Right lobe of liver (tissue), 6 donors: ENCODE results near the gene SCFD2. TPM values are rescaled to one million over a fixed set of nuclear protein-coding genes. Genes with fewer than 3 reads are reported as not detected.

Experiments
- ATAC-seq, 4 donors: fragments of 200-7000 bp; cut with Tn5 transposase; one replicate each; pipeline ENCODE4 v1.9.1; 2020; ENCODE audit warnings: mild to moderate bottlenecking in 4 of 4, moderate library complexity in 4 of 4
- DNase-seq, 3 donors: peaks; one replicate each; pipeline ENCODE4 v3.0.0-alpha.2; 2020
- H3K27ac ChIP-seq, 3 donors: fragments of 200-600 bp; one replicate each; pipeline ENCODE4 v1.8.0; 2022
- H3K27me3 ChIP-seq, 2 donors: fragments of 200-600 bp; one replicate each; pipeline ENCODE4 v1.8.0; 2022
- H3K36me3 ChIP-seq, 4 donors: fragments of 200-600 bp; sonication (generic) in 1 of 4; one replicate each; pipeline versions ENCODE4 v1.5.1 to v1.8.0; 2017 to 2022; ENCODE audit warnings: control low read depth in 1 of 4
- H3K4me1 ChIP-seq, 4 donors: fragments of 200-600 bp; sonication (generic) in 1 of 4; one replicate each; pipeline versions ENCODE4 v1.5.1 to v1.8.0; 2017 to 2022; ENCODE audit warnings: control low read depth in 1 of 4
- H3K4me3 ChIP-seq, 3 donors: fragments of 200-600 bp; one replicate each; pipeline ENCODE4 v1.8.0; 2022
- H3K9me3 ChIP-seq, 4 donors: fragments of 200-600 bp; sonication (generic) in 1 of 4; one replicate each; pipeline versions ENCODE4 v1.5.1 to v1.8.0; 2017 to 2022; ENCODE audit warnings: control low read depth in 1 of 4
- CTCF ChIP-seq, 4 donors: fragments of 200-600 bp in 3 of 4; fragments of 450-650 bp in 1 of 4; IDR thresholded peaks; one replicate each; pipeline versions ENCODE4 v1.5.1 to v1.8.0; 2016 to 2022; ENCODE audit warnings: antibody characterized with exemption in 4 of 4, mild to moderate bottlenecking in 2 of 4
- POLR2A ChIP-seq: fragments of 450-650 bp; IDR thresholded peaks from one replicate; pipeline ENCODE4 v1.6.1; 2017; ENCODE audit warnings: antibody characterized with exemption, mild to moderate bottlenecking
- WGBS: methylation state at CpG from one replicate; pipeline ENCODE4 v1.1.6; 2018; ENCODE audit warnings: low coverage, low lambda C conversion rate; ENCODE audit not compliant: insufficient coverage; ENCODE audit errors: missing lambda C conversion rate; 5-methylcytosine and 5-hydroxymethylcytosine counted together
- intact Hi-C, 2 donors: fragments of 100-400 bp; cut with DNase I; formaldehyde crosslinking; loops; one replicate each; pipeline versions ENCODE4 v1.11.2 to v1.14.1; 2022
- total RNA-seq, 6 experiments: library from RNA; depleted of rRNA in 2 of 6; stranded (reverse); fragments of >200 nt in 2 of 6; fragmentation: NEBNext Ultra II Directional in 3 of 6; extraction: Animal tissue kit (Norgen Biotek cat#: 25700) in 3 of 6; gene quantifications; one replicate each; pipeline versions ENCODE4 v1.1.0 to v1.2.4, GENCODE V29; 2016 to 2023
- donor health status: DM: no; HTN: yes; CAD: no.
- donor health status: DM: no; HTN: no; CAD: no.
- donor health status: DM: no; HTN: no; CAD: no.
- donor health status: DM: no; HTN: yes; CAD: no.
- donor health status: DM: no; HTN: yes; CAD: no.

SCFD2 gene
- total RNA-seq, 6 experiments from 2014 or later, result 7.6 to 17.1 (median 10.3) TPM

GRCh38 chr4:52968691-52969090 lies 397.2 kb downstream of the SCFD2 start:
- H3K4me1 ChIP-seq, result no peaks in the 10 kb centered on the region
- WGBS, result 75% methylated on average over 1 of the region's 3 CpGs
- TF ChIP-seq POLR2A (no peak), CTCF (IDR thresholded peaks at IDR 0.05) (no peak)
- intact Hi-C loops, result no loop called here
- H3K36me3 ChIP-seq, result no peaks in the 10 kb centered on the region
- no peak overlapping the region for H3K4me3 ChIP-seq
- no peaks in the 10 kb centered on the region for H3K27me3 ChIP-seq
- DNase-seq (no peak), ATAC-seq (no peak)
- H3K27ac ChIP-seq, result no peak overlapping the region
- no peaks in the 10 kb centered on the region for H3K9me3 ChIP-seq

- 96% methylated on average over 5 of the region's 5 CpGs for WGBS
- Histone ChIP-seq H3K27ac (no peak overlapping the region), H3K27me3 (no peaks in the 10 kb centered on the region), H3K36me3 (no peaks in the 10 kb centered on the region), H3K9me3 (no peaks in the 10 kb centered on the region), H3K4me3 (no peak overlapping the region), H3K4me1 (no peaks in the 10 kb centered on the region)
- no peak for ATAC-seq
- intact Hi-C loops, result no loop called here
- no peak for DNase-seq
- TF ChIP-seq CTCF (IDR thresholded peaks at IDR 0.05) (no peak), POLR2A (no peak)
Measured at GRCh38 chr4:52968241-52968640, 397.6 kb downstream of the SCFD2 start.

- no peaks in the 10 kb centered on the region for H3K27me3 ChIP-seq
- intact Hi-C loops, result no loop called here
- no peak for DNase-seq
- no peak overlapping the region for H3K27ac ChIP-seq
- H3K4me3 ChIP-seq, result no peak overlapping the region
- H3K9me3 ChIP-seq, result no peaks in the 10 kb centered on the region
- no peaks in the 10 kb centered on the region for H3K36me3 ChIP-seq
- TF ChIP-seq CTCF (IDR thresholded peaks at IDR 0.05), result no peak
- no peak for TF ChIP-seq POLR2A
- ATAC-seq, result no peak
- H3K4me1 ChIP-seq, result no peaks in the 10 kb centered on the region
Measured at GRCh38 chr4:52966781-52967180, 399.1 kb downstream of the SCFD2 start.

GRCh38 chr4:52966172-52966571 lies 399.7 kb downstream of the SCFD2 start:
- no peak for ATAC-seq
- Histone ChIP-seq H3K4me1 (no peaks in the 10 kb centered on the region), H3K9me3 (no peaks in the 10 kb centered on the region), H3K4me3 (no peak overlapping the region), H3K27me3 (no peaks in the 10 kb centered on the region), H3K36me3 (no peaks in the 10 kb centered on the region), H3K27ac (no peak overlapping the region)
- DNase-seq, result no peak
- TF ChIP-seq CTCF (IDR thresholded peaks at IDR 0.05), result no peak
- TF ChIP-seq POLR2A, result no peak
- intact Hi-C loops, result no loop called here
- WGBS, result 89% methylated on average over 4 of the region's 5 CpGs

GRCh38 chr4:52964561-52965101 lies 401.2 kb downstream of the SCFD2 start:
- TF ChIP-seq CTCF (IDR thresholded peaks at IDR 0.05) (no peak), POLR2A (no peak)
- WGBS, result 91% methylated on average over 4 of the region's 4 CpGs
- Histone ChIP-seq H3K4me1 (no peaks in the 10 kb centered on the region), H3K4me3 (no peak overlapping the region), H3K27ac (no peak overlapping the region), H3K9me3 (no peaks in the 10 kb centered on the region), H3K27me3 (no peaks in the 10 kb centered on the region), H3K36me3 (no peaks in the 10 kb centered on the region)
- intact Hi-C loops, result no loop called here
- no peak for ATAC-seq
- no peak for DNase-seq
